CD4-positive, alpha-beta T cell treated with Interleukin-10 for 1 hour (primary cell): Measurements from ENCODE around the gene ERMAP.
A peak's percentile ranks its signal among the peaks of the same experiment; 100 is the strongest.
"Not testable (repeated sequence)": the region's sequence is repeated elsewhere in the genome, so short reads cannot be mapped to it uniquely, and the experiment has no call there.

Experiments used
- DNase-seq: peaks from one replicate; pipeline ENCODE4 v3.0.0-alpha.2; 2020

The ERMAP gene

DNA sequence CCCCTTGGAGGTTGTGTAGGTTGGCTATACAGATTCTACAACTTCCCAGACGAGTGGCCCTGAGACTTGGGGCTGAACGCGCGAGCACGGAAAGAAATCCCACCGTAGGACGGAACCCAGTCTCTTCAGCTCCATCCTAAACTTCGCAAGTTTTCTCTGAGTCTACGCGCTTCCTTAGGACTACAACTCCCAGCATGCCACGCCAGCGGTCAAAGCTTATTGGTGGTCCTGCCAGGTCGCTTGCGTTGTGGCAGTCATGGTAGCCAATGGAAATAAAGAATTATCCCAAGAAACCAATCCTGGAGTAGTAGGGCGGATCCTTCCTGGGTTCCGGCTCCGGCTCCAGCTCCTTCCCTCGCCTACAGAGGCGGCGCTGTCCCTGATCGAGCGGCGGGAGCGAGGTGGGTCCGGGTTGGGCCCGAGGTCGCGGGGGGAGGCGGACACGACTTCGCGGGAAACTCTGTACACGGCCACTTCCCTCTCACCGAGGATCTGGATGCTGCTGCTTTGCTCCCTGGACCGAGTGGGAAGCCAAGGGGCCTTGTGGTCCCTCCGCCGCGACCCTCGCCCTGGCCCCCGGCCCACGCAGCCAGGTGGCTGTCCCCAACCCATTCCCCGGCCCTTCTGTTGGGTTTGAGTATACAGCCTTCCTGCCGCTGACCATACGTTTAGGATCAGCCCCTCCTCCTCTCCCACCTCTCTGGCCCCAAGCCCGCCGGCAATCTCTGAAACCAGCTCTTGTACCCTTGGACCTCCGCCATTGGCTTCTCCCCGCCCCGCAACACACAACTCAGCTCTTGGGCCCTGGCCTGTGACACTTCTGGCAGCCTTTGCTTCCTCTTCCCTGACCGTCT, 29.6 kb downstream of the ERMAP start, which contains the start of gene ZNF691:
TSS of gene ZNF691 (plus strand) at position 357 of the 854 bp plus-strand sequence. CDS start 3,046 bp downstream, outside the sequence.
- peak; percentile 93 for DNase-seq

DNA sequence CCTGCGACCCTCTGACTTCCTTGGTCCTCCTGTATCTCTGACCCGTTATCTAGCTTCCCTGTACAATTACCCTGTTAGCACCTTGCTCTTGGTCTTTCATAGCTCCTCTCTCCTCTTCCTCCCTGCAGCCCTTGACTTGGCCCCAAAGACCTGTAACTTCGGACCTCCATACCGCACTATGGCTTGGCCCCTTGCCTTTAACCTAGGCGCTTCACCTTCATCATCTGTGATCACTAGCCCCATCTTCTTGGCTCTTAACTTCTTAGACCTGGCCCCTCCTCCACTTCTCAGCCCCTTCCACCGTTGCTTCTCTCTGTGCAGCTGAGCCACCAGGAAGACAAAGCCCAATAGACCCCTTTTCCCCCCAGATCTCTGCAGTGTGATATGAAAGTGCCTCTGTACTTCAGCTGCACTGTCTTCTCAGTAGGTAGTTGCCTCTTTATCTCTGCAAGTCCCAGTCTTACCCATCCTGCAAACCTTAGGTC, 30.2 kb downstream of the ERMAP start:
- DNase-seq, result peak; percentile 0

DNA sequence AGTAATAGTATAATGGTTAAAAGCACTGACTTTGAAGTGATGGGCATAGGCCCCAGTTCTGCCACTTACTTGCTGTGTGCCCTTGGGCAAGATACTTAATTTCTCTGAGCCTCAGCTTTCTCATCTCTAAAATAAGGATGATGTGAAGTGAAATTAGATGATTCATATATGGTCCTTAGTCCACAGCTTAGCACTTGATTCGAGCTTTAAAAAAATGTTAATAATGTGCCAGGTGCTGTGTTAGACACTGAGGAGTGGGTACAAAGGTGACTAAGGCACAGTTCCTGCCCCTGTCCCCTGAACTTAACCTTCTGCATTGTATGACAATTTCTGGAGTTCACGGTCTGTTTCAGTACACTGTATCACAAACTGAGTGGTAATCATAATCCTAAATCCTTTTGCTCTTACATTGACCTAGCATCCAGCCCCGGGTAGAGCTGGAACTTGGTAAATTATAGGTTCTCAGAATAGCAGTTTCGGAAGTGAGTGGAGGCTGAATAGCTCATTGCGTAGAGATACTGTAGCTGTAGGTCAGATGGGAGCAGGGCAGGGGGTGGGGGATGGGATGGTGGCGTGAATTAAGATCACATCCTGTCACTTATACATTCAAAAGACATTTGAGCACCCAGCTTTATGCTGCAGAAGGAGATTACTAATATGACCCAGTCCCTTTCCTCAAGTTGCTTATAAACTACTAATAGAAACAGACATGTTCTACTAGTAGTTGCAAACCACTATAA, 31.0 kb downstream of the ERMAP start:
- peak; percentile 9 for DNase-seq

DNA sequence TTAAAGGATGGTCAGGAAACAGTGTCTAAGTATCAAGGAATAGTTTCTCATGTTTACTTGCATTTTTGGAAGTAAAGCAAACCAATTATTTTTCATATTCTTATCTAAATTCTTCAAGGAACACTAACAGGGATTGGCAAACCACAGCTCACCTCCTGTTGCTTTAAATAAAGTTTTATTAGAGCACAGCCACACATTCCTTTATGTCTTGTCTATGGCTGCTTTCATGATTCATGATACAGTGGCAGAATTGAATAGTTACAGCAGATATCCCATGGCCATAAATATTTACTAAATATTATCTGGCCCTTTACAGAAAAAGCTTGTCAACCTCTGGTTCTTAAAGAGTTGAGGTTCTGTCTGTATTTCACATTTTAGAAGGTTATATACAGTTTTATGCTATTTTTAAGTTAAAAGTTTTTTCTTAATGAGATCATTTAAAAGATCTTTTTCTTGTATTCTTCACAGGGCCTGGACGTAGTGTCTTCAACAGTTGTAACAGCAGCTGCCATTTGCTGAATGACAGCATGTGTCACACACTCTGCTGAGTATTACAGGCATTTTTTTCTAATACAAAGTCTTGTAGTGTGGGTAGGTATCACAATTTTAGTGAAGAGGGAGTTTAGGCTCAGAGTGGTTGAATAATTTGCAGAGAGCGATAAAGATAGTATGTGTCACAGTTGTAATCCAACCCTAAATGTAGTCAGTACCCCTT, 32.1 kb downstream of the ERMAP start:
- DNase-seq, result no peak

DNA sequence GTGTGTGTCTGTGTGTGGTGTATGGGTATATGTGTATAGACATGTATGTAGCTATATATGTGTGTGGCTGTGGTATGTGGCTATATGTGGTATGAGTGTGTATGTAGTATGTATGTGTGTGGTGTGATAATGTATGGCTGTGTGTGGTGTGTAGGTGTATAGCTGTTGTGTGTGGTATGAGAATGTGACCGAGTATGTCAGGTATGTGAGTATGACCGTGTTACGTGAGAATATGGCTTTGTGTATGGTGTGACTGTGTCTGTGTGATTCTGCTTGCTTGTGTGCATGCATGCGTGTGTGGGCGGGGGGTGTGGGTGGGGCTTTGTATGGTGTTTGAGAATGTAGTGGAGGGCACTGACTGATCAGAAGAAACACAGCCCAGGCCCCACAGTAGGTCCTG, 33.0 kb downstream of the ERMAP start:
- no peak for DNase-seq

DNA sequence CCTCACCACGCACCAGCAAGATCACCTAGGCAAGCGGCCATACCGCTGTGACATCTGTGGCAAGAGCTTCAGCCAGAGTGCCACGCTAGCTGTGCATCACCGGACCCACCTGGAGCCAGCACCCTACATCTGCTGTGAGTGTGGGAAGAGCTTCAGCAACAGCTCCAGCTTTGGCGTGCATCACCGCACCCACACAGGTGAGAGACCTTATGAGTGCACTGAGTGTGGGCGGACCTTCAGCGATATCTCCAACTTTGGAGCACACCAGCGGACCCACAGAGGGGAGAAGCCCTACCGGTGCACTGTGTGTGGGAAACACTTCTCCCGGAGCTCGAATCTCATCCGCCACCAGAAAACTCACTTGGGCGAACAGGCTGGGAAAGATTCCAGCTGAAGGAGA, 34.5 kb downstream of the ERMAP start:
- no peak for DNase-seq

DNA sequence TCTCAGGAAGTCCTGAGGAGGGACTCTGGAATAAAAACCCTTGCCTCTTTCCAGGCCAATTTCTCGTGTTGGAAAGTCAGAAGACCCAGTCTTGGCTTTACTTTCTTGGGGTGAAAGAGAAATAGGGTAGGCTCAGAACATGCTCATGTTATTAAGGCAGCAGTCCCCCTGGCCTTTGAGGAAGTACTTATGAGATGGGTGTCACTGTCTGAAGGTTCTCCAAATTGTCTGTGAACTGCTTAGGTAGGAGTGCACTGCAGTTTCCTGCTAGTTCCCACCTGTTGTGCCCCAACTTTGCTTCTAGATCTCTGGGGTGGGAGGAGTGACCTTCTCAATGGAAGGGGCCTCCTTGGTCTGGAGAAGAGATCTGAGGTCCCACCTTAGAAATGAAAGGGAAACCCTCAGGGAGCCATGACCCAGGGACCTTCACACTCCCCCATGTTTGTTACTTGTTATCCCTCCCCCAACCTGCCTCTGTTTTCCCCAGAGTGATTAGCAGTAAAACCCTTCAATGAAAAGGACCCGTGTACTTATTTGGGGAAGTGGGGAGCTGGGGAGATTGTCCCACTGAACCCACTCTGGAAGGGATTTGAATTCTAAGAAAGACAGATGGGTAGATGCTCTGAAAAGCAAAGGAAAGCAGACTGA, 35.2 kb downstream of the ERMAP start:
- no peak for DNase-seq

DNA sequence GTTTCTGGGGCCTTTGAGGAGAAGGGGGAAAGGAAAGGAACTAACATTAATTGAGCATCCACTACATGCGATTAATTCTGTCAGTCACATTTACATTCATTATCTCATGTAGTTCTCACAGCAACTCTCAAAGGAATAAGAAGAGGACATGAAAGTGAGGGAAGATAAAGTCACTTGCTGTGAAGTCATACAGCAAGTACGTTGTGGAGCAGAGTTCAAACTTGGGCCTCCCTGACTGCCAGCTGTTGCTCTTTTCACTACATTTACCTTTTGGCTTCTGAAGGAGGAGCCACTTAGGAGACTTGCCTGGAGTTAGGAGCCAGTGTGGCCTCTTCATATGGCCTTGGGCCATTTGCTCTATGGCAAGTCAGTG, 35.7 kb downstream of the ERMAP start:
- no peak for DNase-seq

DNA sequence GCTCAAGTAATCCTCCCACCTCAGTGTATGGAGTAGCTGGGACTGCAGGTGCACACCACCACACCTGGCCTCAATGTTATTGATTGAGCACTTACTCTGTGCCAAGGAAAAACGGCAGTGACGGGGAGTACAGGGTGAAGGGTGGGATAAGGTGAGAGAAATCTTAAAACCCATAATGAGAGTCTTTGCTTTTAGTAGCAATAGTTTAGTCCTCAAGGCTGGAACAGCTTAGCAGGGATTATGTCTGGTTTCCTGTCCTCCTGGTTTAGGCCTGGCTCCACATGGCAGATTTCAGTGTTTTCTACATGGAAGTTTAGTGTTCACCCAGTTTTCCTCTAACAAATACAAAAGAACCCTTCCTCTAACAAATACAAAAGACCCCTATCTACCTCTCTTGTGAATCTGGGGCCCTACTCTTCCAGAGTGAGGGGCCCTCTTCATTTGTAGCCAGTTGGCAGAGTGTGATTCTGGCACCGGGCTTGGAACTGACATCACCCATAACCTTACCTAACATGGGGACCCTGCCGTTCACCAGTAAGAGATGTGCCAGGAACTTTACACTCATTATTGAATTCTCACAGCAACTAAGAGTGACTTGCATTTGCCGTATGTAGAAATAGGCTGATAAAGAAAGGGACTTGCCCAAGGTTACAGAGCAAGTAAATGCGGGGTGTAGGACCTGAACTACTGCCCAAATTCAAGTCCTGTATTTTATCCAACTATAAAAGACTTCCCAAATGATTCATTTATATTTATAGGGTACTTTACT, 36.4 kb downstream of the ERMAP start:
- no peak for DNase-seq

DNA sequence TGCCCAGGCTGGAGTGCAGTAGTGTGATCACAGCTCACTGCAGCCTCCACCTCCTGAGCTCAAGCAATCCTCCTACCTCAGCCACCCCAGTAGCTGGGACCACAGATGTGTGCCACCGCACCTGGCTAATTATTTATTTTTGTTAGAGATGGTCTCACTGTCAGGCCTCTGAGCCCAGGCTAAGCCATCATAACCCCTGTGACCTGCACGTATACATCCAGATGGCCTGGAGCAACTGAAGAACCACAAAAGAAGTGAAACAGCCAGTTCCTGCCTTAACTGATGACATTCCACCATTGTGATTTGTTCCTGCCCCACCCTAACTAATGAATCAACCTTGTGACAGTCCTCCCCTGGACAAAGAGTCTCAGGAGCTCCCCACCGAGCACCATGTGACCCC, 39.6 kb downstream of the ERMAP start:
- not testable (repeated sequence) for DNase-seq

DNA sequence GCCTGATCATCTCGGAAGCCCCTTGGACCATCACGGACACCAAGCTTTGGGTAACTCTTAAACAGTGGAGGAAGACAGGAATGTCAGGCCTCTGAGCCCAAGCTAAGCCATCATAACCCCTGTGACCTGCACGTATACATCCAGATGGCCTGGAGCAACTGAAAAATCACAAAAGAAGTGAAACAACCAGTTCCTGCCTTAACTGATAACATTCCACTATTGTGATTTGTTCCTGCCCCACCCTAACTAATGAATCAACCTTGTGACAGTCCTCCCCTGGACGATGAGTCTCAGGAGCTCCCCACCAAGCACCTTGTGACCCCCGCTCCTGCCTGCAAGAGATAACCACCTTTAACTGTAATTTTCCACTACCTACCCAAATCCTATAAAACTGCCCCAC, 42.4 kb downstream of the ERMAP start:
- DNase-seq, result not testable (repeated sequence)

DNA sequence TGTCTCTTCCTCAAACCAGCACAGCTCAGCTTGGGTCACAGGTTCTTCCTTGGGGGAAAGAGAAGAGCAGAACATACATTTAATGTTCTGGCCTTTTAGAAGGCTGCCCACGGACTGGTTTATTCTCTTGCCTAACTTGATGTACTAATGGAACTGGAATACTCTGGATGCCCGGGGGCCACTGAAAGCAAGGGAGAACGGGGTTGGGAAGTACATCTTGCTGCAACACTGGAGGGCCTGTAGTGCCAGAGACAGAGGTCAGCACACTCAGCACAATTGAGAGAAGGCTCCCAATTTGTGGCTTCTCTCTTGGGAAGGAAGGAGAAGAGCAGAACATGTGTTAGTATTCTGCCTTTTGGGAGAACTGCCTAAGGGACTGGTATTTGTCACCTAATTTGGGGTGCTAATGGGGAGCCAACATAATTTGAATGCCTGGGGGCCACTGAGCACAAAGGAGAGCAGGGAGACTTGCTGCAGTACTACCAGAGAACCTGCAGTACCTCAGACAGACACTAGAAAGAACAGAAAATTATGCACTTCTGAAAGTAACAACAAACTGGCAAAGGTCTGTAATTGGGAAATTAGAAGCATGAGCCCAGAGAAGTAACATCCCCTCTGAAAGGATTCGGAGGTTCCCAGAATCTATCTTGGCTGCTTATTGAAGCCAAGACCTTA, 43.6 kb downstream of the ERMAP start:
- DNase-seq, result no peak

DNA sequence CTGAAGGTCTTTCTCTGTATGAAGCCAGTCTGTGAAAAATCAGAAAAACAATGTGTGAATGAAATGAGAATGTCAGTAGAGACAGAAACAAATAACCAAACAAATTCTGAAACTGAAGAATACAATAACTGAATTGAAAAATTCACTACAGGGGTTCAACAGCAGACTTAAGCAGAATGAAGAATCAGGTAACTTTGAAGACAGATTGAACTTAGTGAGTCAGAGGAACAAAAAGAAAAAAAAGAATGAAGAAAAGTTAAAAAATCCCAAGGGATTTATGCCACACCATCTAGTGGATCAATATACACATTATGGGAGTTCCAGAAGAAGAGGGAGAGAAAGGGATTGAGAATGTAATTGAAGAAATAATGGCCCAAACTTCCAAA, 44.1 kb downstream of the ERMAP start:
- DNase-seq, result no peak

DNA sequence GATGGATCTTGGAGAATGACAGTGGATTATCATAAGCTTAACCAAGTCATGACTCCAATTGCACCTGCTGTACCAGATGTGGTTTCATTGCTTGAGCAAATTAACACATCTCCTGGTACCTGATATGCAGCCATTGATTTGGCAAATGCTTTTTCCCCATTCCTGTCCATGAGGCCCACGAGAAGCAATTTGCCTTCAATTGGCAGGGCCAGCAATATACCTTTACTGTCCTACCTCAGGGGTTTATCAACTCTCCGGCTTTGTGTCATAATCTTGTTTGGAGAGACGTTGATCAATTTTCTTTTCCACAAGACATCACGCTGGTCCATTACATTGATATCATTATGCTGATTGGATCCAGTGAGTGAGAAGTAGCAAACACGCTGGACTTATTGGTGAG, 49.6 kb downstream of the ERMAP start:
- DNase-seq, result no peak

DNA sequence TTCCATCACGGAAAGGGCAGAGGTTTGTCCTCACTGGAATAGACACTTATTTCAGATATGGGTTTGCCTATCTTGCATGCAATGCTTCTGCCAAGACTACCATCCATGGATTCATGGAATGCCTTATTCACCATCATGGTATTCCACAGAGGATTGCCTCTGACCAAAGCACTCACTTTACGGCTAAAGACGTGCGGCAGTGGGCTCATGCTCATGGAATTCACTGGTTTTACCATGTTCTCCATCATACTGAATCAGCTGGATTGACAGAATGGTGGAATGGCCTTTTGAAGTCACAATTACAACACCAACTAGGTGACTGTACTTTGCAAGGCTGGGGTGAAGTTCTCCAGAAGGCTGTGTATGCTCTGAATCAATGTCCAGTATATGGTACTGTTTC, 51.5 kb downstream of the ERMAP start:
- DNase-seq, result not testable (repeated sequence)

DNA sequence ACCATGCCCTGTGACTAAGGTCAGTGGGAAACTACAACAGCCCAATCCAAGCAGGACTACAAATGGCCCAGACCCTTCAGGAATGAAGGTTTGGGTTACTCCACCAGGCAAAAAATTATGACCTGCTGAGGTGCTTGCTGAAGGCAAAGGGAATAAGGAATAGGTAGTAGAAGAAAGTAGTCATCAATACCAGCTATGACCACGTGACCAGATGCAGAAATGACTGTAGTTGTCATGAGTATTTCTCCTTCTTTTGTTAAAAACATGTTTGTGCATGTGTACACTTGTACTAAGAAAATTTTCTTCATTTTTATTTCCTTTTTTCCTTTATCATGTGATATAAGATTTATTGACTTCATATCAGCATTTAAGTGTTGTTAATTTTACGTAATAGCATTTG, 52.3 kb downstream of the ERMAP start:
- not testable (repeated sequence) for DNase-seq

DNA sequence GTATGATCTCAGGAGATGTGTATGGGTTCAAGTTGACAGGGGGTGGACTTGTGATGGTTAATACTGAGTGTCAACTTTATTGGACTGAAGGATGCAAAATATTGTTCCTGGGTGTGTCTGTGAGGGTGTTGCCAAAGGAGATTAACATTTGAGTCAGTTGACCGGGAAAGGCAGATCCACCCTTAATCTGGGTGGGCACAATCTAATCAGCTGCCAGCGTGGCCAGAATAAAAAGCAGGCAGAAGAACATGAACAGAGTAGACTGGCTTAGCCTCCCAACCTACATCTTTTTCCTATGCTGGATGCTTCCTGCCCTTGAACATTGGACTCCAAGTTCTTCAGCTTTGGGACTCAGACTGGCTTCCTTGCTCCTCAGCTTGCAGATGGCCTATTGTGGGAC, 52.8 kb downstream of the ERMAP start:
- DNase-seq, result not testable (repeated sequence)

DNA sequence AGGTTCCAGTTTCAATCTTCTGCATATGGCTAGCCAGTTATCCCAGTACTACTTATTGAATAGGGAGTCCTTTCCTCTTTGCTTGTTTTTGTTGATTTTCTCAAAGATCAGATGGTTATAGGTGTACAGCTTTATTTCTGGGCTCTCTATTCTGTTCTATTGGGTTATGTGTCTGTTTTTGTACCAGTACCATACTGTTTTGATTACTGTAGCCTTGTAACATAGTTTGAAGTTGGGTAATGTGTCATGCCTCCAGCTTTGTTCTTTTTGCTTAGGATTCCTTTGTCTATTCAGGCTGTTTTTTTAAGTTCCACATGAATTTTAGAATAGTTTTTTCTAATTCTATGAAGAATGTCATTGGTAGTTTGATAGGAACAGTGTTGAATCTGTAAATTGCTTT, 56.2 kb downstream of the ERMAP start:
- not testable (repeated sequence) for DNase-seq

DNA sequence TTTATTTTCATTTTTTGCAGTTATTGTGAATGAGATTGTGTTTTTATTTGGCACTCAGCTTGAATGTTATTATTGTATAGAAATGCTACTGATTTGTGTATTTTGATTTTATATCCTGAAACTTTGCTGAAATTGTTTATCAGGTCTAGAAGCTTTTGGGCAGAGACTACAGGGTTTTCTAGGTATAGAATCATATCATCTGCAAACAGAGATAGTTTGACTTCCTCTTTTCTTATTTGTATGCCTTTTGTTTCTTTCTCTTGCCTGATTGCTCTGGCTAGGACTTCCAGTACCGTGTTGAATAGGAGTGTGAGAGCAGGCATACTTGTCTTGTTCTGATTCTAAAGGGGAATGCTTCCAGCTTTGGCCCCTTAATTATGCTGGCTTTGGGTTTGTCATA, 56.7 kb downstream of the ERMAP start:
- no peak for DNase-seq

DNA sequence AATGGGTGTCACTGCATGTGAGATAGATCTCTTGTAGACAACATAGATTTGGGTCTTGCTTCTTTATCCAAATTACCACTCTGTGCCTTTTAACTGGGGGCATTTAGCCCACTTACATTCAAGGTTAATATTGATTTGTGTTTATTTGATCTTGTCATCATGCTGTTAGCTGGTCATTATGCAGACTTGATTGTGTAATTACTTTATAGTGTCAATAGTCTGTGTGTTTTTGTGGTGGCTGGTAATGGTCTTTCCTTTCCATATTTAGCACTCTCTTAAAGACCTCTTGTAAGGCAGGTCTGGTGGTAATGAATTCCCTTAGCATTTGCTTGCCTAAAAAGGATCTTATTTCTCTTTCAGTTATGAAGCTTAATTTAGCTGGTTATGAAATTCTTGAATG, 59.1 kb downstream of the ERMAP start:
- DNase-seq, result no peak

DNA sequence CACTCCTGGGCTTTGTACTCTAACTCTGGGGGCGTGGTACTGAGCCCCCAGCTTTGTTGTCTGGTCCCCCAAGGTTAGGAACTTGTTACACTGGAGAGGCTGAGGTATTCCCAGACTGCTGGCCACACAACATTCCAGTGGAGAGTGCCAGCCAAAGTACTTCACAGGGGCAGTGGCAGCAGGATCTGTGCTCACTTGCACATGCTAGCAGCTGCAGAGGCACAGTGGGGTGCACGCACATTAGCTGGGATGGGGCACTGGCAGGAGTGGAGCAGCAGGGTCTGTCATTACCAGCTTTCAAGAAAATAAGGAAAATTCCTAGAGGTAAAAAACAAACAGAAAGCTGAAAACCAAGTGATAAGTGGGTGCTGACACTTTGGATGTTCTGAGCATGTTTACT, 60.5 kb downstream of the ERMAP start:
- no peak for DNase-seq

DNA sequence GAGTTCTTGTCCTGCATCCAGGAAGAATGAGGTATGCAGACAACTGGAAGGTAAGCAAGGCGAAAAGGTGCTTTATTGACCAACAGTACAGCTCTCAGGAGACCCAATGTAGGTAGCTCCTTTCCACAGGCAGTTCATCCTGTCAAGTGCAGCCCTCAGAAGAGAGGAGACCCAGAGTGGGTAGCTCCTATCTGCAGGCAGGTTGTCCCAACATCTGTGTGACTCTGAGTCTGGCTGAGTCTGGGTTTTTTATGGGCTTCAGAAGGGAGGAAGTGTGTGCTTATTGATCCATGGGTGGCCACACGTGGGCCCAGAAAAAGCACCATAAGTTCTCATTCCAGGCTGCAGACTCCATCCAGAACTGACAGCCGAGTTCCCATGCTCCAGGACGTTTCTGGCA, 63.5 kb downstream of the ERMAP start:
- no peak for DNase-seq
